GM12874 (cell line): ENCODE data around the gene TMEM115.

Experiments used
- TF ChIP-seq, protein P1 (sequence below): IDR thresholded peaks from 2 replicates; pipeline ENCODE4 v1.5.1; 2011; ENCODE audit warnings: low read depth, mild to moderate bottlenecking, control low read depth, low read length, moderate library complexity; ENCODE audit not compliant: insufficient read depth

TMEM115 gene

DNA sequence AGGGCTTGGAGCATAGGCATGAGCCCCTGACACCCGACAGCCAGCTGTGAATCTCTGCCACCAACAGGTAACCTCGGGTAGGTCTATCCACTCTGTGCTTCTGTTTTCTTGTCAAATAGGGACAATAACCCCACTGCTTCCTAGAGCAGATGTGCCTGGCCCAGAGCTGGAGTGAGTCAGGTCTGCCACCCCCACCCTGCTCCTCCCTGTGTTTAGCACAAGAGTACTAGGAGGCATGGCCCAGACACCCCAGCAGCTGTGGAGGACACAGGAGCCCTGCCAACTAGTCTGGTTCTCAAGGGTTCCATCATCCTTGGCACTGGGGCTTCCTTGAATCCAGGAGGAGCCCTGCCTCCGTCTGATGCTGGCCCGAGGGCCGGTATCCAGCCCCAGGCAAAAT, 33.7 kb upstream of the TMEM115 start:
- TF ChIP-seq, protein P1, sequence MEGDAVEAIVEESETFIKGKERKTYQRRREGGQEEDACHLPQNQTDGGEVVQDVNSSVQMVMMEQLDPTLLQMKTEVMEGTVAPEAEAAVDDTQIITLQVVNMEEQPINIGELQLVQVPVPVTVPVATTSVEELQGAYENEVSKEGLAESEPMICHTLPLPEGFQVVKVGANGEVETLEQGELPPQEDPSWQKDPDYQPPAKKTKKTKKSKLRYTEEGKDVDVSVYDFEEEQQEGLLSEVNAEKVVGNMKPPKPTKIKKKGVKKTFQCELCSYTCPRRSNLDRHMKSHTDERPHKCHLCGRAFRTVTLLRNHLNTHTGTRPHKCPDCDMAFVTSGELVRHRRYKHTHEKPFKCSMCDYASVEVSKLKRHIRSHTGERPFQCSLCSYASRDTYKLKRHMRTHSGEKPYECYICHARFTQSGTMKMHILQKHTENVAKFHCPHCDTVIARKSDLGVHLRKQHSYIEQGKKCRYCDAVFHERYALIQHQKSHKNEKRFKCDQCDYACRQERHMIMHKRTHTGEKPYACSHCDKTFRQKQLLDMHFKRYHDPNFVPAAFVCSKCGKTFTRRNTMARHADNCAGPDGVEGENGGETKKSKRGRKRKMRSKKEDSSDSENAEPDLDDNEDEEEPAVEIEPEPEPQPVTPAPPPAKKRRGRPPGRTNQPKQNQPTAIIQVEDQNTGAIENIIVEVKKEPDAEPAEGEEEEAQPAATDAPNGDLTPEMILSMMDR: no peak

DNA sequence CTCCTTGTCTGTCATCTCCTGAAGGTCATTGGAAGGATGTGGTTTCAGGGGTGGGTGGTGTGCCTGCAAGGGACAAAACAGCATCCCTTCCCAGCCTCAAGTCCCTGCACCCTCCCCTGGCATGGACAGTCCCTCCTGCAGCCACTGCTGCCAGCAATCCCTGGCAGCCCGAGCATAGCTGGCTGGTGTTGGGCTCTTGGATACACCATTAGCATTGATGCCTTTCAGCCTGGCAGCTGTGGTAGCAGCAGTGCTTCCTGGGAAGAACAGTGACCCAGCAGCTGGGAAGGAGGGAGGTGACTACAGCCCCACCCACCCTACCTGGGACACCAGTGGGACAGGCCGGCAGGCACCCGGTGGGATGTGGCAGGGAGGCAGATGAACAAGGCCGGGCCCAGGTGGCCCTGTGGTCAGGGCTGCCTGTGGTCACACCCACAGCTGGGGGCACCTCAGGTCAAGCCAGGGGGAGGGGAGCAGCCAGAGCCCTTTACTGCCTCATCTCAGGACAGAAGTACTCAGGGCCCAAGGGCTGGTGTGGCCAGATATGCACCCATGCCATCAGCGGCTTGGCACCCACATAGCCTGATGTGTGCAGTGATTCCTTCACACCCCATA, 32.9 kb upstream of the TMEM115 start:
- TF ChIP-seq, protein P1: no peak

DNA sequence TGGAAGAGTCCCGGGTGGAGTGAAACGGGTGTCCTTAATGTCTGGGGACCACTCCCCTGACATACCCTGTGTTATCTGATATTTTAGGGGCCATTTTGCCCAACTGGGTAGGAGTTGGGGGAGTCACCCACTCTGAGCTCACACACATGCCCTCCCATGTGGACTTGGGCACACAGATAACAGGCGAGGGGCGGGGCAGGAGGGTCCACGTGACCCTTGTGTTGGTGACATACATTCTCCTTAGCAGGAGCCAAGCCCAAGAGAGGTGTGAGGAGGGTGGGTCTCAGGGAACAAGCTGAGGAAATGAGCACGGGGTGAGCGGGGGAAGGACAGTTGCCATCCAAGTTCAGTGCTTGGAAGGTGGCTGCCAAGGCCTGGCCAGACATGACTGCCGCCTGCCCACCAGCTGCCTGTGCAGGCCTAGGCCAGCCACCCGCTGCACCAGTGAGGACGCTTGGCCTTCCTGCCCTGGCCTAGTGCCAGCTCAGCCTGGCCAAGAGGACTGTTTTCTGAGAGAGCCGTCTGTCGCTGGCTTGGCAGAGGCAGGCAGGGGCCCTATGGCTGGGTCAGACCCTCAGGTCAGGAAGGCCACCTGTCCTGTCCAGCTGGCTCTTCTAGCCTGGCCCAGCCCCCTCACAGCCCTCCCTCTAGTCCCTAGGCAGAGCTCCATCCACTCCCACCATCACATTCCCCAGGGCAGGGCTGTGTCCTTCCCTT, 31.3 kb upstream of the TMEM115 start:
- TF ChIP-seq, protein P1: no peak

DNA sequence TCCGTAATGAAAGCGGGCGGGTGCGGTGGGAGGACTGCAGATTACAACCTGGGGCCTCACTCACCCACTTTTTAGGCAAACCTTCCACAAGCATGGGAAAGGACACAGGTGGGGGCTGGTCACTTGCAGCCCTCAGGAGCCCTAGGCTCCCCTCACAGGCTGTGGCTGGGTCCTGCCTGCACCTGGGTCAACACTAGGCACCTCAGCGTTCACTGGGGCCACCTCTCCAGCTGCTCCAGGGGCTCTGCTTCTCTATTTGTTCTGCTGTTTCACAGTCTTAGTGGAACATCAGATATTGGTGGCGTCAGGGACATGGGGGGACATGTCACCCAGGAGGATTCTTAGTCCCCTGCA, 30.1 kb upstream of the TMEM115 start:
- TF ChIP-seq, protein P1: no peak

DNA sequence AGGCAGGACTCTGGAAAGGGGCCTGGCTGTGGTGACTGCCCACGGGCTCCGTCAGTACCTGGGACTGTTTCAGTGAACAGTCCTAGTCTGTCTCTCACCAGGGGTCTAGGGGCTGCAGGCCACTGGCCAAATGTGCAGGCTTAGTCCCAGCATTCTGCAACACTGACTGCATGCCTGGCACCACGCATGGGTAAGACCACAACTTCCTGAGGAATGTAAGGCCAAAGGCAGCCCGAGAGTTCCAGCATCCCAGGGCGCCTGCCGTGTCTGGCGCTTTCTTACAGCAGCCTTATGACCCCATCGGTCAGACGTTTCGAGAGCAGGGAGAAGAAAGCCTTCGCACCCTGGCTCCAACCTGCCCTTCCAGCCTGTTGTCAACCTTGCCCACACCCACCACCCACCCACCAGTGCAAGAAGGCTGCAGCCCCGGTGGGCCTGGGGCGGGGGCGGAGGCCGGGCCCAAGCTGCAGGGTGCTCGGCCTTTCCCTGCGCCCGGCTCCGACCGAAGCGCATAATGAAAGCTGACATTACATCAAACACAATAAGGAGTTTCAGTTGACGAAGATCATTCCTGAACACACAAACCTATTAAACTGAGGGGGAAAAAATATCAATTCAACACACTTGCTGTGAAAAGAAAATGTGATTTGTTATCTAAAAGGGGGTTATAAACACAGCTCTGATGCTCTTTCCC, 29.5 kb upstream of the TMEM115 start:
- TF ChIP-seq, protein P1: no peak

DNA sequence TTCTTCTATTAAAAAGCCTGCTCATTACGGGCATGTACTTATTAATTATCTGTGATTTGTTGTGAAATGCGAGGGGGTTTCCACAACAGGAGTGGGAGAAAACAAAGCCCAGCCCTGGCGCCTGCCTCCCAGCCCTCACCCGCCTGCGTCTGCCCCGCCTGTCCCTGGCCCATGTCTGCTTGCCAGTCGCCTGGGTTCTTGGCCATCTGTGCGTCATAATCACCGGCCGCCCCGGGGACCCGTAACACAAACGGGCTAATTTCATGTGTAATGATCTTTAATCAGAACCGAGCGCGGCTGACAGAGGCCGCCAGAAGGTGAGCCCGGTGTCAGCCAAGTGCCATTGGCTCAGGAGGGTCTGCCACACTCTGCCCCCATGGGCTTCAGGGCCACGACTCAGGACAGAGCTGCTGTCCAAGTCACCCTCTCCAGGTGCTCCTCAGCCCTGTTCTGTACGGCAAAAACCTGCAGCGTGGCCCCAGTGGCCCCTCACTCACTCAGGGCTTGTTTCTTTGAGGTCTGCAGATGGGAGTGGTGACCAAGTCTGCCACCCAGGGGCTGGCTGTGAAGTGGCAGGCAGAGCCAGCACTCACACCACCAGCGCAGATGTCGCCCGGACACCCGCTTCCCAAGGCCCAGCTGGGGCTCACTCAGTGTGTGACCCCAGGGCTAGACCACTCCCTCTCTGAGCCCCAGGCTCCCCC, 28.8 kb upstream of the TMEM115 start:
- TF ChIP-seq, protein P1: peak; percentile 47

DNA sequence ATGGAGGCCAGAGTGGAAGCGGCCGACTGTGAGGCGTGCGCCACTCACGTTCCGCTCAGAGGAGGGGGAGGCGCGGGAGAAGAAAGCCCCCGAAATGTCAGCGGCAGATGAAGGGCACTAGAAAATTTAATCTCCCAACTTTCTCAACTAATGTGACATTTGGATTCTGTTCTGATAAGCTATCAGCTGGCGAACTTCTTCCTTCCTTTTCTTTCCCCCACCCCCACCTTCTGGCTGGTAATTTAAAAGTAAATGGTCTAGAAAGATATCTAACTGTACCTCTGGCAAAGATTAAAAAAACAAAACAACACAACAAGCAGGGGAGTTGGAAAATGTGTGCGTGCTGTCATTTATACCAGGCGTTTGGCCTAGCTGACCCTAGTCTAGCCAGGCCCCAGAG, 26.4 kb upstream of the TMEM115 start:
- TF ChIP-seq, protein P1: no peak
